Activated naive CD8-positive, alpha-beta T cell treated with anti-CD3 and anti-CD28 coated beads, Interleukin-2, amount 50 U/mL, for 24 hours (primary cell): ENCODE results near the gene YWHAB.

Source experiments
- ATAC-seq: fragments of 150-1000 bp; cut with Tn5 transposase; one replicate; pipeline ENCODE4 v1.10.0; 2021
- DNase-seq: peaks from one replicate; pipeline ENCODE4 v3.0.0; 2021
- H3K27ac Mint-ChIP-seq: one replicate; pipeline ENCODE4 v1.8.0; 2021; ENCODE audit warnings: mild to moderate bottlenecking, mixed read lengths
- H3K27me3 Mint-ChIP-seq: one replicate; pipeline ENCODE4 v1.8.0; 2021; ENCODE audit warnings: mixed read lengths
- H3K36me3 Mint-ChIP-seq: one replicate; pipeline ENCODE4 v1.8.0; 2021; ENCODE audit warnings: low read depth, mixed read lengths
- H3K4me1 Mint-ChIP-seq: one replicate; pipeline ENCODE4 v1.8.0; 2021; ENCODE audit warnings: mixed read lengths
- H3K4me3 Mint-ChIP-seq: one replicate; pipeline ENCODE4 v1.8.0; 2021; ENCODE audit warnings: mild to moderate bottlenecking, moderate library complexity, mixed read lengths
- H3K9me3 Mint-ChIP-seq: one replicate; pipeline ENCODE4 v1.8.0; 2021; ENCODE audit warnings: mixed read lengths

Gene YWHAB

DNA sequence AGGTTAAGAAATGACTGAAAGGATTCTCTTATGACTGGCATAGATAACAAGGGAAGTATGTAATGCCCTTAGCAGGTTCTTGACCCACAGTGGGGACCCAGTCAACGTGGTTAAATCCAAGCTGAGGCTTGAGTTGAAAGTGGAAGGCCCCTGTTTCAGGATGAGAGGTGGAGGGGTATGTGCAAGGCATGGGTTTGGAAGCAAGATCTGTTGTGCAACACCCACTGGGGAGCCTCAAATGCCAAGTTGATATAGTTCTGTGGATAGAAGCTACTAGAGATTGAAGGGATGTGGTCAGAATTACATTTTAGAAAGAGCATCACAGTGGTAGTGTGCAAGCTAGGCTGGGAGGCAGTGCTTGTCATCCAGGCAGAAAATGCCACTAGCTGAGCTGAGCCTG, 29.4 kb downstream of the YWHAB start:
- ATAC-seq, result peak; percentile 68
- no peak for DNase-seq

DNA sequence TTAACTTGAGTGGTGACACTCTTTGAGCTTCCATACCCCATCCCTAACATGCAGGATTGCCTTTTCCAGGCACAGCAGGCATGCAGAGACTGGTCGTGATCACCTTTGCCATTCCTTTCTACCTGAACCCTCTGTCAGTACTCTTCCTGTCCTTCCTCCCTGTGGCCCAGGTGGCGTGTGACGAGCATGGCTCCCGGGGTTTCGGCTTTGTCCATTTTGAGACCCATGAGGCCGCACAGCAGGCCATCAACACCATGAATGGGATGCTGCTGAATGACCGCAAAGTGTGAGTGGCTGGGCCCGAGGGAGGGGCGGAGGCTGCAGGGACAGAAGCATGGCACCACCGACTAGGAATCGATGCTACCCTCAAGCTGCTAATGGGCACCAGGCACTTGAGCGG, 31.1 kb downstream of the YWHAB start:
- H3K27ac Mint-ChIP-seq, result no peak overlapping the region
- H3K4me3 Mint-ChIP-seq, result no peak overlapping the region
- no peaks in the 10 kb centered on the region for H3K27me3 Mint-ChIP-seq
- ATAC-seq, result no peak
- peaks cover 20% of the 10 kb centered on the region for H3K4me1 Mint-ChIP-seq
- H3K9me3 Mint-ChIP-seq, result no peaks in the 10 kb centered on the region
- DNase-seq, result no peak
- peaks cover 46% of the 10 kb centered on the region for H3K36me3 Mint-ChIP-seq

More for the DNA sequence above, 29.4 kb downstream of the YWHAB start:
- Mint-ChIP-seq H3K36me3 (peaks cover 43% of the 10 kb centered on the region), H3K4me1 (peaks cover 29% of the 10 kb centered on the region), H3K27me3 (no peaks in the 10 kb centered on the region), H3K27ac (peak overlapping the region; percentile 2), H3K9me3 (no peaks in the 10 kb centered on the region), H3K4me3 (no peak overlapping the region)

DNA sequence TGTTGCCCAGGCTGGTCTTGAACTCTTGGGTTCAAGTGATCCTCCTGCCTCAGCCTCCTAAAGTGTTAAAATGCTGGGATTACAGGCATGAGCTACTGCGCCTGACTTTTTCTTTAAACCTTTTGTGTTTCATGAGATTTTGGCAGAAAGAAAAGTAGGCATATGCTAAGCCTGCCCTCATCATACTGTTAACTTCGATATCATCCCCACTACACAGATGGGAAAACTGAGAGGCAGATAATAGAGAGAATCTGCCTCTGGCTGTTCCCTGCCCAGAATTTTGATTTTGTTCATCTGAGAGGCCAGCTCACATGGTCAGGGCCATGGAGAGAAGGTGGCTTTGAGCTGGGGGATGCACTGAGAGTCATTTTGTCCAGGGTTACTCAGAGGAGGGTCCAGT, 31.9 kb downstream of the YWHAB start:
- peaks cover 46% of the 10 kb centered on the region for H3K36me3 Mint-ChIP-seq
- DNase-seq, result no peak
- no peaks in the 10 kb centered on the region for H3K9me3 Mint-ChIP-seq

DNA sequence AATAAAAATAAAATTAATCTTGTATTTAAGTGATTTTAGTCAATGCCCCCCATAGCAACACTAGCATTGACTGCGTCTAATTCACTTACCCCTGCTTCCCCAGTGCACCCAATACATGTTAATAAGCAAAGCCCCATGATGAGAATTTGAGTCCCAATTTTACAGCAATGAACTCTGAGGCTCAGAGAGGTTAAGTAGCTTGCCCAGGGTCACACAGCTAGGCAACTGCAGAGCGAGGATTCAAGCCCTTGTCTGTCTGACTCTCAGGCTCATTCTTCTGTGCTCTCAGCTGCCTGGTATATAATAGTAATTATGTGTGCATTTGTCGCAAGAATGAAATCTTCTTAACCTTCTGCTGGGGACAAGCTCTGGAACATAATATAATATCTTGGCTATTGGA, 32.8 kb downstream of the YWHAB start:
- Mint-ChIP-seq H3K9me3 (no peaks in the 10 kb centered on the region), H3K27me3 (no peaks in the 10 kb centered on the region), H3K4me3 (no peak overlapping the region), H3K4me1 (peaks cover 15% of the 10 kb centered on the region), H3K36me3 (peaks cover 45% of the 10 kb centered on the region), H3K27ac (no peak overlapping the region)
- ATAC-seq, result no peak
- no peak for DNase-seq

More for the DNA sequence above, 31.9 kb downstream of the YWHAB start:
- Mint-ChIP-seq H3K27me3 (no peaks in the 10 kb centered on the region), H3K27ac (no peak overlapping the region), H3K4me1 (peaks cover 18% of the 10 kb centered on the region), H3K4me3 (no peak overlapping the region)
- no peak for ATAC-seq

DNA sequence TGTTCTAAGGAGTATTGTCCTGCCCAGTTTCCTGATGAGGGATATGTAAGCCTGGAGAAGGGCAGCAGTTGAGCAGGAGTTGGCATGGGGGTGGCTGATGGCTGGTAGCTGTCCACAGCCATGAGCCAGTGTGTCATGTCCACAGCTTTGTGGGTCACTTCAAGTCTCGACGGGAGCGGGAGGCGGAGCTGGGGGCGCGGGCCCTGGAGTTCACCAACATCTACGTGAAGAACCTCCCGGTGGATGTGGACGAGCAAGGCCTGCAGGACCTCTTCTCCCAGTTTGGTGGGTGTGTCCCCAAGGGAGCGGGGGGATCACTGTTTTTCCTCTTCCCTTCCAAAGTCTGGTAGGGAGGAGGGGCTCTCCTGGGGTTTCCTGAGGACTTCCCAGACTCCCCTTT, 33.3 kb downstream of the YWHAB start:
- Mint-ChIP-seq H3K4me3 (no peak overlapping the region), H3K27ac (no peak overlapping the region), H3K36me3 (peaks cover 42% of the 10 kb centered on the region), H3K9me3 (no peaks in the 10 kb centered on the region), H3K4me1 (peaks cover 14% of the 10 kb centered on the region), H3K27me3 (no peaks in the 10 kb centered on the region)
- no peak for DNase-seq
- no peak for ATAC-seq

DNA sequence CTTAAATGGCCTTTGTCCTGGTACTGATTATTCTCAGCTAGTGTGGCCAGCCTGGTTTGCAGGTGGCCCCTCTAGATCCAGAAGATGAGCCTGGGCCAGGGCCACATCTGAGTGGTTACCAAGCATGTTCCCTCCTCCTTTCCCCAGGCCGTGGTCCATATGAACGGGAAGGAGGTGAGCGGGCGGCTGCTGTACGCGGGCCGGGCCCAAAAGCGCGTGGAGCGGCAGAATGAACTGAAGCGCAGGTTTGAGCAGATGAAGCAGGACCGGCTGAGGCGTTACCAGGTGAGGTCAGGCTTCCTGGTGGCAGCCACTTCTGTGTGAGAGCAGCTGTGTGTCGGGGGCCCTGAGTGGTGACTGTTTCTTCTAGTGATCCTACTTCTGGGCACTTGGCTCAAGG, 35.9 kb downstream of the YWHAB start:
- H3K27ac Mint-ChIP-seq, result no peak overlapping the region
- H3K27me3 Mint-ChIP-seq, result no peaks in the 10 kb centered on the region

DNA sequence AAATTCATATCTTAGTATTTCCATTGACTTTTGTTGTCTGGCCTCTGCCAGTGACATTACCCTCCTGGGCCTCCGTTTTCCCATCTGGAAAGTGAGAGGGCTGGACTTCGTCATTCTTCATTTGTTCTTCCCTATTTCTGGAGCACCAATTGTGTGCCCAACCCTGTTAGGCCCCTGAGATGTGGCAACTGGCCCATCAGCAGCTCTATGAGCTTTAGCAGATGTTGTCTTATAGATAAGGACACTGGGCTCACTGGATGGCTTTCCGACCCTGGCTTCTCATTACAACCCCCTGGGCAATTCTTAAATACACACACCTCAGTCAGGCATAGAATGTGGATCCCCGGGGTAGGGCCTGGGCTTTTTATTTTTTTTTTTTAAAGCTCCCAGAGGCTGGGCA, 39.0 kb downstream of the YWHAB start:
- no peak for ATAC-seq
- H3K27ac Mint-ChIP-seq, result no peak overlapping the region
- H3K4me3 Mint-ChIP-seq, result no peak overlapping the region
- peaks cover 26% of the 10 kb centered on the region for H3K36me3 Mint-ChIP-seq
- no peaks in the 10 kb centered on the region for H3K9me3 Mint-ChIP-seq
- H3K4me1 Mint-ChIP-seq, result no peaks in the 10 kb centered on the region
- no peak for DNase-seq
- H3K27me3 Mint-ChIP-seq, result no peaks in the 10 kb centered on the region

More for the DNA sequence above, 35.9 kb downstream of the YWHAB start:
- Mint-ChIP-seq H3K4me3 (no peak overlapping the region), H3K4me1 (peaks cover 2% of the 10 kb centered on the region), H3K36me3 (peaks cover 32% of the 10 kb centered on the region), H3K9me3 (no peaks in the 10 kb centered on the region)
- no peak for ATAC-seq
- no peak for DNase-seq

DNA sequence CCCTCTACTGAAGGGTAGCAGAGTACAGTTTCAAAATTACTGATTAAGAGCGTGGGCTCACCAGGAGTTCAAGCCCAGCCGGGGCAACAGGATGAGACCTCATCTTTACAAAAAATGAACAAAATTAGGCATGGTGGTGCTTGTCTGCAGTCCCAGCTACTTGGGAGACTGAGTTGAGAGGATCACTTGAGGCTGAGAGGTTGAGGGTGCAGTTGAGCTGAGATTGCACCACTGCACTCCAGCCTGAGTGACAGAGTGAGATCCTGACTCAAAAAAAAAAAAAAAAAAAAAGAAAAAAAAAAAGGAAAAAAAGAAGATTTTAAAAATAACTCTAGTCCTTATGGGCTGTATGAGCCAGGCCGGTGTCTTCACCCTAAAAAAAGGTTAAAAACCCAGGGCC, 43.1 kb downstream of the YWHAB start:
- Mint-ChIP-seq H3K27me3 (no peaks in the 10 kb centered on the region), H3K4me1 (no peaks in the 10 kb centered on the region), H3K4me3 (no peak overlapping the region), H3K36me3 (peaks cover 21% of the 10 kb centered on the region), H3K27ac (no peak overlapping the region), H3K9me3 (no peaks in the 10 kb centered on the region)
- DNase-seq (no peak), ATAC-seq (no peak)

DNA sequence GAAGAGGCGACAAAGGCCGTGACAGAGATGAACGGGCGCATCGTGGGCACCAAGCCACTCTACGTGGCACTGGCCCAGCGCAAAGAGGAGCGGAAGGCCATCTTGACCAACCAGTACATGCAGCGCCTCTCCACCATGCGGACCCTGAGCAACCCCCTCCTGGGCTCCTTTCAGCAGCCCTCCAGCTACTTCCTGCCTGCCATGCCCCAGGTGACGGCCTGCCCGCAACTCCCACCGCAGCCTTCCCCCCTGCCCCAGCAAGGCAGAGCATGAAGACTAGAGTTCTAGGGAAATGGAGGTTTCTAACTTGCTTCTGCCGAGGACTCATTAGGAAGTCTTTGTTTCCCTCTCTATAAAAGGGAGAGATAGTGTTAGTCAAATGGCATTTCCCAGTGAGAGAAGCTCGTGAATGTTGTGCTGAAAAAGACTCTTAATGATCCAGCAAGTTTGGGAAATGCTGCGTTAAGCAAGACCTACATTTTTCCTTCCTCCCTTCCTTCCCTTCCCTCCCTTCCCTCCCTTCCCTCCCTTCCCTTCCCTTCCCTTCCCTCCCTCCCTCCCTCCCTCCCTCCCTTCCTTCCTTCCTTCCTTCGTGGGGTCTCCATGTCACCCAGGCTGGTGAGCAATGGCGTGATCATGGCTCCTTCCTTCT, 45.1 kb downstream of the YWHAB start:
- no peak for ATAC-seq
- H3K27me3 Mint-ChIP-seq, result no peaks in the 10 kb centered on the region
- H3K27ac Mint-ChIP-seq, result no peak overlapping the region

DNA sequence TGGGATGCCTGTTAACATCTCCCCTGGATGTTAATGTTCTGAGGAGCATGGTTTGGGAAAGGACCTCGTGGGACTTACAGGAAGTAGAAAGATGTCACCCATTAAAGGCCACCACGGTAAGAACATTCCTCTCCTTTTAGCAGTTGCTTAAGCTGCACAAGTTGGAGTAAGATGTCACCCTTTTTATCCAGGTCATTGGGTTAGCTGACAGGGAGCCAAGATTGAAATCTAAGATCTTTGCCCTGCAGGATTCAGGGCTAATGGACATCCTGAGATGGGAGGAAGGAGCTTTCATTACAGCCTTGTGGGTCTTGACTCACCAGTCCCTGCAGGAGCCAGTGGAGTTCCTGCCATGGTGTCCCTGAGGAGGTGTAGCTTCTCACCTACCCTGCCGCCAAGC, 46.4 kb downstream of the YWHAB start:
- H3K4me1 Mint-ChIP-seq, result no peaks in the 10 kb centered on the region
- no peak overlapping the region for H3K27ac Mint-ChIP-seq

More for the DNA sequence above, 45.1 kb downstream of the YWHAB start:
- Mint-ChIP-seq H3K36me3 (peaks cover 22% of the 10 kb centered on the region), H3K4me1 (no peaks in the 10 kb centered on the region), H3K4me3 (no peak overlapping the region), H3K9me3 (no peaks in the 10 kb centered on the region)
- DNase-seq, result no peak

DNA sequence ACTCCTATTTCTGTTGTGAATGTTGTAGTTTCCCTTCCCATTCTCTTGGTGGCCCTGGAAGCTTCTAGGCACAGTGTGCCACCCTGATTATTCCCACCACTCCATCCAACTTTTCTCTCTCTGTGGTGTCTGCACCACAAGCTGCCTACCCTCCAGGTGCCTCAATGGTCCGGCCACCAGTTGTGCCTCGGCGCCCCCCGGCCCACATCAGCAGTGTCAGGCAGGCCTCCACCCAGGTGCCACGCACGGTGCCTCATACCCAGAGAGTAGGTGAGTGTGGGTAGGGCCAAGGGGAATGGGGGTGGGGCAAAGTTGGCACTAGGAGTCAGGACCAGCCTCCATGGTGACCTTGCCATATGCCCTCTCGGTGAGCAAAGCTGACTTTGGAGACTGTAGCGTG, 47.4 kb downstream of the YWHAB start:
- H3K36me3 Mint-ChIP-seq, result peaks cover 27% of the 10 kb centered on the region
- H3K4me3 Mint-ChIP-seq, result no peak overlapping the region
- no peaks in the 10 kb centered on the region for H3K27me3 Mint-ChIP-seq
- ATAC-seq (no peak), DNase-seq (no peak)
- H3K4me1 Mint-ChIP-seq, result no peaks in the 10 kb centered on the region
- H3K27ac Mint-ChIP-seq, result no peak overlapping the region
- H3K9me3 Mint-ChIP-seq, result no peaks in the 10 kb centered on the region

More for the DNA sequence above, 46.4 kb downstream of the YWHAB start:
- no peak for ATAC-seq
- H3K36me3 Mint-ChIP-seq, result peaks cover 20% of the 10 kb centered on the region
- H3K27me3 Mint-ChIP-seq, result no peaks in the 10 kb centered on the region
- DNase-seq, result no peak
- H3K4me3 Mint-ChIP-seq, result no peak overlapping the region
- no peaks in the 10 kb centered on the region for H3K9me3 Mint-ChIP-seq

DNA sequence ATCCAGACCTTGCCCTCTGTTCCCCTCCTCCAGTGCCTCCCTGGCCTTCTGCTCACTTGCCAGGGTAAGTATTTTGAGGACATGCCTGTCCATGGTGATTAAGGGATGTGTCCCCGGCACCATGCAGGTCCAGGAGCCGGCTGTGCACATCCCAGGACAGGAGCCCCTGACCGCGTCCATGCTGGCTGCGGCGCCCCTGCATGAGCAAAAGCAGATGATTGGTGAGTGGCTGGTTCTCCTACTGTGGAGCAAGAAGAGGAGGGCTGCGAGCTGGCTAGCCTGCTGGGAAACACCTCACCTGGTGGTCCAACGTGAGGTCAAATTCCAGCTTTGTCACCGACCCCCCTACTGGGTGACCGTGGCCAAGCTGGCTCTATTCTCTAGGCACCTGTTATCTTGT, 51.0 kb downstream of the YWHAB start:
- Mint-ChIP-seq H3K9me3 (no peaks in the 10 kb centered on the region), H3K27me3 (no peaks in the 10 kb centered on the region), H3K4me1 (no peaks in the 10 kb centered on the region), H3K4me3 (no peak overlapping the region), H3K27ac (no peak overlapping the region), H3K36me3 (peaks cover 32% of the 10 kb centered on the region)
- ATAC-seq (no peak), DNase-seq (no peak)

DNA sequence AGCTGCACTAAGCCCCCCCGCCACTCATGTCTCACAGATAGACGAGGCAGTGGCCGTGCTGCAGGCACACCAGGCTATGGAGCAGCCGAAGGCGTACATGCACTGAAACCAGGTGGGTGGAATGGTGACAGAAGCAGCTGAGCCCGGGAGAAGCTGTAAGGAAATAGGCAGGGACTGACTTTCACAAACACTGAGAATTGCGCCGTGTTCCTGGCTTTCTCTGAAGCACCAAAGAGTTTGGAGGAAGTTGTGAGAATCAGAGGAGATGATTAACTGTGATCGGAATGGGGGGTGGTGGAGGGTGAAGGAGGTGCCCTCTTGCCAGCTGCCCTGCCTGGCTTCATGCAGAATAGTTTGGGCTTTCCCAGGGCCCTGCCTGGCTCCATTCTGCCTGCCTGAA, 53.1 kb downstream of the YWHAB start:
- no peak for DNase-seq
- peak overlapping the region; percentile 36 for H3K27ac Mint-ChIP-seq
- no peaks in the 10 kb centered on the region for H3K9me3 Mint-ChIP-seq
- H3K36me3 Mint-ChIP-seq, result peaks cover 42% of the 10 kb centered on the region
- no peaks in the 10 kb centered on the region for H3K27me3 Mint-ChIP-seq
- no peak for ATAC-seq
- no peak overlapping the region for H3K4me3 Mint-ChIP-seq
- no peaks in the 10 kb centered on the region for H3K4me1 Mint-ChIP-seq

DNA sequence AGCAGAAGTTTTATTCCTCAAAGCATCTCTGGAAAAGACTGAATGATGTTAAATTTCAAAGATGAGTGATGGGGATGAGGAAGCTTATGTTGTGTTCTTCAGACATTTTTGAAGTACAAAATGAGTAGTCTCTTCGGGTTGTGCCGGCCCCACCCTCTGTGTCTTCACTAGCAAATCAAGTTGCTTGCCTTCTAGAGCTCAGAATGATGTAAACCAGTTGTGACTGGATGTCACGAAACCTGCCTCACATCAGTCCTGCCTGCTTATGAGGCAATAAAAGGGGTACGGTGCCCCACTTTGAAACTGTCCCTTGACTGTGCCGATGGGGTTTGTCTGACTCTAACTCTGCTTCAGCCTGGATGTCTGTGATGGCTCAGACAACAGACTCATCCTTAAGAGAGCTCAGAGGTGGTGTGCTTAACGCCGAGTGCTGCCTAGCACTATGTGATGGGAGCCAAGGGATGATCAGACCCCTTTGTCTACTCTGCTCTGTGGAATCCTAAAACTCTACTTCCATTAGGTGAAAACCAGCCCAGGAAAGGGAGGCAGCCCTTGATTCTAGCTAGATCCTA, 55.7 kb downstream of the YWHAB start:
- no peaks in the 10 kb centered on the region for H3K4me1 Mint-ChIP-seq
- no peak overlapping the region for H3K4me3 Mint-ChIP-seq
- H3K36me3 Mint-ChIP-seq, result peaks cover 54% of the 10 kb centered on the region
- ATAC-seq (no peak), DNase-seq (no peak)
- peak overlapping the region; percentile 60 for H3K27ac Mint-ChIP-seq
- no peaks in the 10 kb centered on the region for H3K27me3 Mint-ChIP-seq
- no peaks in the 10 kb centered on the region for H3K9me3 Mint-ChIP-seq

DNA sequence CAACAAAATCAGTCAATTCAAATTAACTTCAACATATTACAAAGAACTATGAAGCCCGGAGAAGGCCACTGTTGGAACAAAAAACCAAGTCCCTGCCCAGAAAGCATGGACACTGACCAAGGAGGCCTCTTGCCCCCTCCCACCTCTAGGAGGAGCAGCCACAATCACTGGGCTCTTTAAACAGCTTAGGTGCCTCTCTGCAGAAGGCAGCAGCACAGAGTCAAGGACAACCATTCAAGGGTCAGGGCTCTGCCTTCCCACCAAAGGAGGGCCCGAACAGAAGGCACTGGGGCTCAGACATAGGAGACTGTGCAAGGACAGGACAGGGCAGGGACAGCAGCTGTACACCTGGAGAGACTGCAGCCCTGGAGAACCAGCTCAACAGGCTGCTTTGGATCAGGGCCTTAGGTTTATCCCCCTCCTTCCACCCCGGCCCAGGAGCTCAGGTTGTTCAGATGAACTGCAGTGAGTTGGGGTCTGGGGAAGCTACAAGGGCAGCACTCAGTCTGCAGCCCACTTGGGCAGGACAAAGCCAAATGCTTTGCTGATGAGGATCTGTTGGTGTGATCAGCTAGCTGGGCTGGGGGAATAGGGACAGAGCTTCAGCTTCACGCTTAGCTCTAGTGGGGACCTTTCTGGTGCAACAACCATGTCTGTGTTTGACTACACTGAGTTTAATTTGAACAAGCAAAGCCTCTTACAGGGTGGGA, 56.9 kb downstream of the YWHAB start:
- peak overlapping the region; percentile 19 for H3K27ac Mint-ChIP-seq
- DNase-seq, result no peak
- peaks cover 61% of the 10 kb centered on the region for H3K36me3 Mint-ChIP-seq
- H3K27me3 Mint-ChIP-seq, result no peaks in the 10 kb centered on the region
- no peak overlapping the region for H3K4me3 Mint-ChIP-seq
- H3K9me3 Mint-ChIP-seq, result no peaks in the 10 kb centered on the region
- no peaks in the 10 kb centered on the region for H3K4me1 Mint-ChIP-seq
- ATAC-seq, result peak; percentile 29
